Smooth muscle cell (in vitro differentiated cells): Measurements from ENCODE around the gene MIP. TPM values are rescaled to one million over a fixed set of nuclear protein-coding genes. Genes with fewer than 3 reads are reported as not detected.
A peak's percentile ranks its signal among the peaks of the same experiment; 100 is the strongest.
"Not testable (repeated sequence)": the region's sequence is repeated elsewhere in the genome, so short reads cannot be mapped to it uniquely, and the experiment has no call there.

Source experiments
- DNase-seq: peaks from one replicate; lab custom pipeline; 2025; ENCODE audit not compliant: unreplicated experiment; lab: John Stamatoyannopoulos, UW
- H2AFZ ChIP-seq: fragments of 200-600 bp; sonication (generic); 2 replicates; pipeline ENCODE4 v1.6.0; 2016; ENCODE audit warnings: antibody characterized with exemption, low read depth, mild to moderate bottlenecking
- H3F3A ChIP-seq: fragments of 200-600 bp; sonication (generic); 2 replicates; pipeline ENCODE4 v1.6.0; 2017; ENCODE audit warnings: antibody characterized with exemption, low read depth
- H3K27ac ChIP-seq: fragments of 200-600 bp; sonication (generic); 2 replicates; pipeline ENCODE4 v1.5.1; 2016; ENCODE audit warnings: low read depth, mild to moderate bottlenecking
- H3K27me3 ChIP-seq: fragments of 200-600 bp; sonication (generic); 2 replicates; pipeline ENCODE4 v1.6.1; 2016; ENCODE audit warnings: low read depth, mild to moderate bottlenecking
- H3K36me3 ChIP-seq: fragments of 200-600 bp; sonication (generic); 2 replicates; pipeline ENCODE4 v1.5.1; 2016; ENCODE audit warnings: low read depth
- H3K4me1 ChIP-seq: fragments of 200-600 bp; sonication (generic); 2 replicates; pipeline ENCODE4 v1.5.1; 2016; ENCODE audit warnings: low read depth
- H3K4me2 ChIP-seq: fragments of 200-600 bp; sonication (generic); 2 replicates; pipeline ENCODE4 v1.6.0; 2016; ENCODE audit warnings: mild to moderate bottlenecking
- H3K4me3 ChIP-seq: fragments of 200-600 bp; sonication (generic); 2 replicates; pipeline ENCODE4 v1.5.1; 2016; ENCODE audit warnings: mild to moderate bottlenecking
- H3K79me2 ChIP-seq: fragments of 200-600 bp; sonication (generic); 2 replicates; pipeline ENCODE4 v1.6.0; 2016; ENCODE audit warnings: low read depth, mild to moderate bottlenecking
- H3K9ac ChIP-seq: fragments of 200-600 bp; sonication (generic); 2 replicates; pipeline ENCODE4 v1.6.0; 2016; ENCODE audit warnings: low read depth
- H3K9me3 ChIP-seq: fragments of 200-600 bp; sonication (generic); replicated peaks from 2 replicates; pipeline ENCODE4 v1.5.1; 2016; ENCODE audit warnings: low read depth
- H4K20me1 ChIP-seq: fragments of 200-600 bp; sonication (generic); 2 replicates; pipeline ENCODE4 v1.6.0; 2016; ENCODE audit warnings: low read depth
- CTCF ChIP-seq: fragments of 200-600 bp; sonication (generic); IDR thresholded peaks from 2 replicates; pipeline ENCODE4 v1.5.1; 2017; ENCODE audit warnings: borderline replicate concordance, mild to moderate bottlenecking, antibody characterized with exemption; ENCODE audit not compliant: insufficient read depth, poor library complexity, severe bottlenecking
- WGBS: methylation state at CpG from one replicate; pipeline ENCODE4 v1.1.7; 2016; ENCODE audit warnings: low lambda C conversion rate; 5-methylcytosine and 5-hydroxymethylcytosine counted together
- polyA plus RNA-seq: library from polyadenylated mRNA; unstranded; fragments of >200 nt; fragmentation: Nextera tagmentation; extraction: Ambion mirVana; gene quantifications from 2 replicates; pipeline ENCODE4 v1.2.1, GENCODE V29; 2016
- total RNA-seq: library from RNA; depleted of rRNA; stranded (reverse); fragments of >200 nt; gene quantifications from 2 replicates; pipeline ENCODE4 v1.2.3, GENCODE V29; 2014

The MIP gene
- total RNA-seq (not detected in 2 replicates), polyA plus RNA-seq (0.19 TPM in 1 of 2 replicates, not detected in the other)

DNA sequence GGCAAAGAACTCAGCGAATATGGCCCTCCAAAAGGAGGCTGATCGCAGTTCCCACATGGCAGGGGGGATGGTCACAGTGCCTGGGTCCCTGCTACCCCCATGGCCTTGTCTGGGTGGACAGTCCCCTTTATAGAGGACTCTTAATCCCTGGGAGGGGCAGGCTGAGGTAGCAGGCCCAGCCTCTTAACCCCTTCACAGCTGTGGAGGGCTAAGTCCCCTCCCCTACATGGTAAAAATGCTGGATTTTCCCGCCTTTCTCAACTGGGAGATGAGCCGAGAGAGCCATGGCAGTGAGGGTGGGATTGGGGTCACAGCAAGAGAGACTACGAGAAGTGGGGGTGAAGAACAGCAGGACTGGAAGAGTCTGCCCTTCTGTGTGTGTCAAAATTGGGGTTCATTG lies at the start of gene MIP:
MIP (minus strand) TSS at position 101 of the 400 bp plus-strand sequence; CDS start at position 57, 44 bp downstream.
- no peak within 1 kb of the TSS for H2AFZ ChIP-seq
- no peak within 1 kb of the TSS for H3K9ac ChIP-seq
- no peak for TF ChIP-seq CTCF
- H3K27me3 ChIP-seq: no peaks in the 10 kb centered on the region
- WGBS: 84% methylated on average over 5 of the region's 5 CpGs
- peaks cover 10% of the 10 kb centered on the region for H3K4me1 ChIP-seq
- DNase-seq: no peak
- no peaks in the 10 kb centered on the region for H3K79me2 ChIP-seq
- no peak within 1 kb of the TSS for H3K27ac ChIP-seq
- no peaks in the 10 kb centered on the region for H3K36me3 ChIP-seq
- no peak within 1 kb of the TSS for H3K4me2 ChIP-seq
- no peaks in the 10 kb centered on the region for H3F3A ChIP-seq
- no peaks in the 10 kb centered on the region for H4K20me1 ChIP-seq
- H3K9me3 ChIP-seq: no peaks in the 10 kb centered on the region
- H3K4me3 ChIP-seq: no peak within 1 kb of the TSS

DNA sequence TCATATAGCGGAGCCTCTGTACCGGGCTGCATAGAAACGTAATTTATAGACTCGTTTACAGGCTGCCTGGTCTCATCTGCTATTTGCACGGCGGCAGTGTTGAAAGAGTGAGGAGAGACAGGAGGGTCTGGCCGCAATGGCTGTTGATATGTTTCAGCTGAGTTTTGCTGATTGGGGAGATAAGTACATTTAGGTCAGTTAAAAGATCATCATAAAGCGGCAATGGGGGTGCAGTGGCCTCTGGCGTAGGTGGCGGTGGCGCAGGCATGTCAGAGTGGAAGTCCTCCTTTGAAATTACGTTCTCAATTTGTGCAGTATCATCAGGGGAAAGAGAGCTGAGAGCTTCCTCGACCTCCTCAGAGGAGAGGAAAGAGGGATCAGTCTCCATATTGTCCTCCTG lies 45.4 kb upstream of the MIP start:
- not testable (repeated sequence) for H3K79me2 ChIP-seq, H3K27ac ChIP-seq, H3K36me3 ChIP-seq, H3K4me1 ChIP-seq, H3K27me3 ChIP-seq, H3K4me3 ChIP-seq, H3K9me3 ChIP-seq, H3F3A ChIP-seq, DNase-seq, H3K9ac ChIP-seq, H4K20me1 ChIP-seq
- Histone ChIP-seq H2AFZ (peak overlapping the region; percentile 34), H3K4me2 (peak overlapping the region; percentile 29)
- 32% methylated on average over 13 of the region's 13 CpGs for WGBS

- Histone ChIP-seq H2AFZ (peak overlapping the region; percentile 34), H3K4me2 (peak overlapping the region; percentile 29)
- H3F3A ChIP-seq, H3K9me3 ChIP-seq, H3K4me1 ChIP-seq, H3K79me2 ChIP-seq, H3K4me3 ChIP-seq, DNase-seq, H3K36me3 ChIP-seq, H3K9ac ChIP-seq, H4K20me1 ChIP-seq, H3K27ac ChIP-seq, H3K27me3 ChIP-seq: not testable (repeated sequence)
- WGBS: 38% methylated on average over 9 of the region's 9 CpGs
Measured at GRCh38 chr12:56499452-56499851, 45.0 kb upstream of the MIP start.

DNA sequence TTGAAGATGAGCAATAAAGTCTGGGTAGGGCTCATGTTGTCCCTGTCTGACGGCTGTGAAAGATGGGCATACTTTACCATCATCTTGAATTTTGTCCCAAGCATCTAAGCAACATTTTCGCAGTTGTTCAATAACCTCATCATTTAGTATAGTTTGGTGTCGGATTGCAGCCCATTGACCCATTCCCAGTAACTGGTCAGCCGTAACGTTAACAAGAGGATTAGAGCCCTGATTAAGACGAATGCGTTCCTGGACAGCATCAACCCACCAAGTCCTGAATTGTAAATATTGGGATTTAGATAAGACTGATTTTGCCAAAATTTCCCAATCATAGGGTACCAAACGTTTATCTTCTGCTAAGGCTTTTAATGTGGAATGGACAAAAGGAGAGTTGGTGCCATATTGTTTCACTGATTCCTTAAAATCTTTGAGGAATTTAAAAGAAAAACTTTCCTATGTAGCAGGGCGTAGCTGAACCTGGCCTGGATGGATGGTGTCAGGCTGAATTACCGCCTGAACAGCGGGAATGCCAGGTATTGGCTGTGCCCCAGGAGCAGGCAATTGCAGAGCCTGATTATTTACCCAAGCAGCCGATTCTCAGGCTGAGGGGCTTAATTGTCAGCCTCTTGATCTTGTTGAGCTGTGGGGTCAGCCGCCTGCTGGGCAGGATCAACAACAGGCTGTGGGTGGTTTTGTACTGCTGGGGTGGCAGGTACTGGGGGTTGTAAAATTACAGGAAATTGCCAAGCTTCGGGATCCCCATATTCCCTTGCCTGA lies 43.9 kb upstream of the MIP start:
- 42% methylated on average over 14 of the region's 14 CpGs for WGBS
- H3K4me2 ChIP-seq, H3F3A ChIP-seq, H2AFZ ChIP-seq, H3K9me3 ChIP-seq, H3K36me3 ChIP-seq, H3K4me1 ChIP-seq, DNase-seq, H4K20me1 ChIP-seq, H3K9ac ChIP-seq, H3K4me3 ChIP-seq, H3K79me2 ChIP-seq, H3K27me3 ChIP-seq, H3K27ac ChIP-seq: not testable (repeated sequence)

- not testable (repeated sequence) for H3K4me2 ChIP-seq, DNase-seq
Measured at GRCh38 chr12:56496704-56497103, 42.2 kb upstream of the MIP start.

GRCh38 chr12:56494481-56494880 lies 40.0 kb upstream of the MIP start:
- H4K20me1 ChIP-seq, DNase-seq, H3K4me2 ChIP-seq, H3K4me1 ChIP-seq, H3K27ac ChIP-seq, H3F3A ChIP-seq, H2AFZ ChIP-seq, H3K9me3 ChIP-seq, H3K9ac ChIP-seq, H3K36me3 ChIP-seq, H3K4me3 ChIP-seq, H3K79me2 ChIP-seq: not testable (repeated sequence)
- H3K27me3 ChIP-seq: peaks cover 23% of the 10 kb centered on the region
- WGBS: 99% methylated on average over 27 of the region's 27 CpGs

More at GRCh38 chr12:56496704-56497103, 42.2 kb upstream of the MIP start:
- not testable (repeated sequence) for H2AFZ ChIP-seq, H3F3A ChIP-seq, H3K36me3 ChIP-seq, H3K9ac ChIP-seq, H3K27ac ChIP-seq, H3K27me3 ChIP-seq, H3K4me3 ChIP-seq, H3K9me3 ChIP-seq, H4K20me1 ChIP-seq, H3K79me2 ChIP-seq, H3K4me1 ChIP-seq
- WGBS: 21% methylated on average over 17 of the region's 17 CpGs
- peak; percentile 42 for TF ChIP-seq CTCF

GRCh38 chr12:56494106-56494415 lies 39.6 kb upstream of the MIP start:
- not testable (repeated sequence) for H3K4me2 ChIP-seq, H4K20me1 ChIP-seq, H3K27ac ChIP-seq, H3K4me3 ChIP-seq, H2AFZ ChIP-seq, H3K4me1 ChIP-seq, H3K79me2 ChIP-seq, H3F3A ChIP-seq, DNase-seq, H3K9ac ChIP-seq, H3K9me3 ChIP-seq, H3K36me3 ChIP-seq
- WGBS: 100% methylated on average over 9 of the region's 15 CpGs
- peaks cover 27% of the 10 kb centered on the region for H3K27me3 ChIP-seq
